ENCODE data around the gene METTL25B. TPM values are rescaled to one million over a fixed set of nuclear protein-coding genes. Genes with fewer than 3 reads are reported as not detected.

METTL25B gene
- total and polyA plus RNA-seq, 2 of the 4 experiments (the other 2 are of a cell fraction) = 2.3 to 10.1 TPM

DNA sequence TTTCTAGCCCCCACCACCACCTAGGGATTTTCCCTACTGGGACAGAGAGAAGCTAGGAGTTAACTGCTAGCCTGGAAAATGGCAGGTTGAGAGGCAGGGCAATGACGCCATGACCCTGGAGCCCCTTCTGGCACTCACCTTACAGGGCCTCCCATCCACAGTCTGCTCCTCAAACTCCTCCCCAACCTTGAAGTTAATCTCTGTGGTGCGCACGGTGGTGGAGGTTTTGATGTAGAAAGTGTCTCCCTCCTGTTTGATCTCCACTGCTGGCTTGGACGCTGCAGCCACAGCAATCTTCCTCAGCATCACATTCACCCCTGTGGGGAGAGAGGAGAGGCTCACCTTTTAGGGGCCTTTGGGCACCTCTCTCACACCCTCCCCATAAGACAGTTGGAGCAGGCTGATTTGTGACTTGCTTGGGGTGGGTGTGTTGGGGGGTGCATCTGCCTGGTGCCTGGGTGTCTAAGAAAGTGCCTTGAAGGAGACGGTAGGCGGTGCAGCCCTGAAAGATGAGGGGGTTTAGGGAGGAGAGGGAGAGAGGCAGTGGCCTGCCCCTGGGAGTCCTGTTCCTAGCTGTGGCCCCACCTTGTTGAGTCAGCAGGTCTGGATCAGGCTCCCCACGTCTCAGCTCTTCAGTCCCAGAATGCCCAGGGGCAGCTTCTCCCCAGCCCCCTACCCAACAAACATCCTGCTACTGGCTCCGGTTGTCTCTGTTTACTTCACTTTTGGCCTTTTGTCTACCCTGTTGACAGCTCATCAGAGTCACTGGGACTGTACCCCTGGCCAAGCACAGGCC is 27.3 kb upstream of the METTL25B start:
- TF ChIP-seq RAD21 (IDR thresholded peaks at IDR 0.05; ENCODE audit: low read length) (no peak), MAFK (IDR thresholded peaks at IDR 0.05; ENCODE audit: low read depth, low read length) (no peak), POLR2A (IDR thresholded peaks at IDR 0.05; ENCODE audit: low read depth, low read length) (no peak), SMC3 (IDR thresholded peaks at IDR 0.05; ENCODE audit: low read depth, low read length) (no peak), NFE2L2 (IDR thresholded peaks at IDR 0.05; ENCODE audit: low read depth, low read length) (no peak), RCOR1 (IDR thresholded peaks at IDR 0.05; ENCODE audit: insufficient replicate concordance, low read length) (no peak)
- H3K36me3 ChIP-seq (ENCODE audit: control insufficient read depth, insufficient read depth, low read length) = no peaks in the 10 kb centered on the region
- H2AK5ac ChIP-seq (ENCODE audit: low read depth, low read length) = no peak overlapping the region
- in situ Hi-C loops (cut with MboI; ENCODE audit: low sequenced_read_pairs) = no loop called here
- H3K23ac ChIP-seq (ENCODE audit: low read depth, low read length) = no peak overlapping the region
- H2AFZ ChIP-seq (replicated peaks; ENCODE audit: low read length, poor library complexity) = no peak overlapping the region
- DNase-seq (no peak), ATAC-seq (ENCODE audit: low read depth) (no peak)
- dilution Hi-C loops (cut with HindIII; ENCODE audit: low sequenced_read_pairs, unreplicated experiment) = no loop called here
- H3K27ac ChIP-seq (ENCODE audit: insufficient read depth, low read length) = no peak overlapping the region
- peaks cover 15% of the 10 kb centered on the region for H3K4me1 ChIP-seq (ENCODE audit: control insufficient read depth, insufficient read depth, low read length)
- no peak overlapping the region for H3K4me3 ChIP-seq (ENCODE audit: insufficient read depth, low read depth, low read length)
- no peaks in the 10 kb centered on the region for H4K20me1 ChIP-seq (ENCODE audit: insufficient read depth, low read length)
- no peak overlapping the region for H3K4ac ChIP-seq (ENCODE audit: low read depth, low read length)
- H3K14ac ChIP-seq (replicated peaks; ENCODE audit: low read depth, low read length) = no peak overlapping the region
- H2BK20ac ChIP-seq (ENCODE audit: low read depth, low read length) = no peak overlapping the region
- H3K79me1 ChIP-seq (ENCODE audit: low read depth in 1 of 2, low read length in 2 of 2) = no peaks in the 10 kb centered on the region
- ChIA-PET POLR2A (ENCODE audit: unreplicated experiment) (no interaction called here), CTCF (interaction anchor here (1.2 kb wide), 1 partner anchor 12 kb away, joined by 5 read pairs; no protein-coding TSS in a partner anchor)
- H4K5ac ChIP-seq (ENCODE audit: low read depth, low read length) = no peak overlapping the region
- H3K9me3 ChIP-seq (ENCODE audit: control insufficient read depth, insufficient read depth, low read length) = no peaks in the 10 kb centered on the region
- H3K18ac ChIP-seq (ENCODE audit: low read depth, low read length) = no peak overlapping the region
- H2BK5ac ChIP-seq (ENCODE audit: low read depth, low read length, poor library complexity, severe bottlenecking) = no peak overlapping the region
- H4K91ac ChIP-seq (ENCODE audit: insufficient read depth, low read depth, low read length) = no peak overlapping the region
- no peak overlapping the region for H4K8ac ChIP-seq (ENCODE audit: low read depth in 2 of 2, low read length in 2 of 2)
- BruUV-seq (replicated peaks) = no TSS peak
- no peak overlapping the region for H3K4me2 ChIP-seq (ENCODE audit: low read depth, low read length)
- no peak overlapping the region for H3K56ac ChIP-seq (ENCODE audit: extremely low read depth, insufficient read depth, low read length)
- intact Hi-C loops (cut with micrococcal nuclease) = no loop called here
- no peak overlapping the region for H2BK120ac ChIP-seq (ENCODE audit: low read depth, low read length)
- H2BK15ac ChIP-seq (ENCODE audit: low read depth, low read length) = no peak overlapping the region
- no peak overlapping the region for H2AK9ac ChIP-seq (replicated peaks; ENCODE audit: low read depth, low read length, poor library complexity)
- H3K9ac ChIP-seq (ENCODE audit: low read depth, low read length) = no peak overlapping the region
- no peaks in the 10 kb centered on the region for H3K9me1 ChIP-seq (ENCODE audit: insufficient read depth, low read length)
- peaks cover 8% of the 10 kb centered on the region for H3K27me3 ChIP-seq (ENCODE audit: control insufficient read depth, insufficient read depth, low read length)
- 80% methylated on average over 1 of the region's 8 CpGs; no CpG with 5 or more reads in 1 of the 2 experiments for whole genome bisulfite sequencing, 2 experiments (ENCODE audit: extremely low coverage in 2 of 2, insufficient read length in 1 of 2)

All from IMR-90 (cell line).